HEK293 (cell line): ENCODE measurements around the gene AFDN.
A peak's percentile ranks its signal among the peaks of the same experiment; 100 is the strongest.

ENCODE experiments used
- CTCF ChIA-PET: fragments of 350-600 bp; formaldehyde crosslinking; extraction: SDS; loops from one replicate; lab custom pipeline; 2021; ENCODE audit warnings: antibody characterized with exemption; lab: Yijun Ruan, JAX
- POLR2A ChIA-PET: fragments of 300-600 bp; formaldehyde crosslinking; extraction: SDS; loops from one replicate; lab custom pipeline; 2020; ENCODE audit warnings: antibody characterized with exemption, inconsistent platforms; lab: Yijun Ruan, JAX
- H3K27ac ChIP-seq: fragments of 200-500 bp; sonication (Bioruptor generic); 2 replicates; pipeline ENCODE4 v1.5.1; 2014; ENCODE audit warnings: low read depth, low read length, control low read depth, inconsistent platforms; ENCODE audit errors: extremely low read depth
- H3K36me3 ChIP-seq, 2 experiments: fragments of 200-500 bp in 1 of 2; sonication (Bioruptor generic) in 1 of 2; 1 replicate in 1 of 2; 2 replicates in 1 of 2; pipeline ENCODE4 v1.5.1; 2014 to 2017; ENCODE audit warnings: inconsistent platforms in 2 of 2, low read length in 2 of 2; ENCODE audit not compliant: control insufficient read depth in 2 of 2, insufficient read depth in 1 of 2
- H3K4me1 ChIP-seq: fragments of 200-500 bp; sonication (Bioruptor generic); 2 replicates; pipeline ENCODE4 v1.5.1; 2014; ENCODE audit warnings: mild to moderate bottlenecking, low read length, inconsistent platforms; ENCODE audit not compliant: control insufficient read depth, insufficient read depth
- H3K4me3 ChIP-seq: 2 replicates; pipeline ENCODE4 v1.5.1; 2011; ENCODE audit warnings: low read depth, mild to moderate bottlenecking, control low read depth, low read length, moderate library complexity
- H3K9me3 ChIP-seq: fragments of 200-500 bp; sonication (Bioruptor generic); 2 replicates; pipeline ENCODE4 v1.5.1; 2014; ENCODE audit warnings: low read depth, low read length, inconsistent platforms; ENCODE audit not compliant: control insufficient read depth, insufficient read depth
- HOXD13 ChIP-seq: sonication (generic); formaldehyde crosslinking; IDR thresholded peaks from 2 replicates; pipeline ENCODE4 v1.8.0; 2022; ENCODE audit warnings: missing genetic modification reagents, borderline replicate concordance
- KLF10 ChIP-seq: fragments of 450-650 bp; IDR thresholded peaks from 2 replicates; pipeline ENCODE4 v1.5.1; 2018; ENCODE audit warnings: missing biosample characterization, mild to moderate bottlenecking, missing genetic modification characterization
- MYNN ChIP-seq: fragments of 450-650 bp; formaldehyde crosslinking; IDR thresholded peaks from 2 replicates; pipeline ENCODE4 v1.5.1; 2016; ENCODE audit warnings: missing biosample characterization, missing genetic modification characterization, borderline replicate concordance
- SCRT1 ChIP-seq: fragments of 450-650 bp; formaldehyde crosslinking; IDR thresholded peaks from 2 replicates; pipeline ENCODE4 v1.5.1; 2016; ENCODE audit warnings: missing biosample characterization, missing genetic modification characterization, borderline replicate concordance
- ZBTB10 ChIP-seq: fragments of 450-650 bp; formaldehyde crosslinking; IDR thresholded peaks from 2 replicates; pipeline ENCODE4 v1.5.1; 2016; ENCODE audit warnings: missing biosample characterization, missing genetic modification characterization
- ZBTB20 ChIP-seq: fragments of 450-650 bp; formaldehyde crosslinking; IDR thresholded peaks from 2 replicates; pipeline ENCODE4 v1.5.1; 2016; ENCODE audit warnings: missing biosample characterization, missing genetic modification characterization
- ZBTB7A ChIP-seq: fragments of 450-650 bp; formaldehyde crosslinking; IDR thresholded peaks from 2 replicates; pipeline ENCODE4 v1.5.1; 2016; ENCODE audit warnings: low read depth, missing biosample characterization, missing genetic modification characterization
- ZFP3 ChIP-seq: fragments of 450-650 bp; formaldehyde crosslinking; IDR thresholded peaks from 2 replicates; pipeline ENCODE4 v1.5.1; 2016; ENCODE audit warnings: low read depth, missing biosample characterization, missing genetic modification characterization
- ZIC2 ChIP-seq: fragments of 450-650 bp; formaldehyde crosslinking; IDR thresholded peaks from 2 replicates; pipeline ENCODE4 v1.5.1; 2016; ENCODE audit warnings: missing biosample characterization, missing genetic modification characterization
- ZNF148 ChIP-seq: fragments of 450-650 bp; formaldehyde crosslinking; IDR thresholded peaks from 2 replicates; pipeline ENCODE4 v1.5.0; 2017; ENCODE audit warnings: missing biosample characterization, missing genetic modification characterization, borderline replicate concordance
- ZNF157 ChIP-seq: fragments of 450-650 bp; formaldehyde crosslinking; IDR thresholded peaks from 2 replicates; pipeline ENCODE4 v1.5.1; 2016; ENCODE audit warnings: missing biosample characterization, missing genetic modification characterization
- ZNF404 ChIP-seq: fragments of 450-650 bp; formaldehyde crosslinking; IDR thresholded peaks from 2 replicates; pipeline ENCODE4 v1.5.1; 2017; ENCODE audit warnings: missing biosample characterization, missing genetic modification characterization
- ZNF416 ChIP-seq: fragments of 450-650 bp; formaldehyde crosslinking; IDR thresholded peaks from 2 replicates; pipeline ENCODE4 v1.5.1; 2016; ENCODE audit warnings: missing biosample characterization, missing genetic modification characterization
- ZNF513 ChIP-seq: fragments of 450-650 bp; IDR thresholded peaks from 2 replicates; pipeline ENCODE4 v1.5.1; 2018; ENCODE audit warnings: missing biosample characterization, missing genetic modification characterization
- ZNF558 ChIP-seq: fragments of 450-650 bp; formaldehyde crosslinking; IDR thresholded peaks from 2 replicates; pipeline ENCODE4 v1.5.1; 2016; ENCODE audit warnings: missing biosample characterization, missing genetic modification characterization
- ZNF624 ChIP-seq: fragments of 450-650 bp; formaldehyde crosslinking; IDR thresholded peaks from 2 replicates; pipeline ENCODE4 v1.5.1; 2017; ENCODE audit warnings: missing biosample characterization, missing genetic modification characterization
- ZNF701 ChIP-seq: fragments of 450-650 bp; formaldehyde crosslinking; IDR thresholded peaks from 2 replicates; pipeline ENCODE4 v1.5.1; 2016; ENCODE audit warnings: missing biosample characterization, missing genetic modification characterization
- ZSCAN5A ChIP-seq: fragments of 450-650 bp; formaldehyde crosslinking; IDR thresholded peaks from 2 replicates; pipeline ENCODE4 v1.5.1; 2016; ENCODE audit warnings: missing biosample characterization, missing genetic modification characterization
- ZXDB ChIP-seq: fragments of 450-650 bp; formaldehyde crosslinking; IDR thresholded peaks from 2 replicates; pipeline ENCODE4 v1.5.1; 2016; ENCODE audit warnings: missing biosample characterization, missing genetic modification characterization
- TF ChIP-seq, protein P1 (sequence below): fragments of 450-650 bp; formaldehyde crosslinking; IDR thresholded peaks from 2 replicates; pipeline ENCODE4 v1.5.1; 2016; ENCODE audit warnings: missing biosample characterization, missing genetic modification characterization
- TF ChIP-seq, protein P2 (sequence below): fragments of 450-650 bp; formaldehyde crosslinking; IDR thresholded peaks from 2 replicates; pipeline ENCODE4 v1.5.1; 2017; ENCODE audit warnings: missing biosample characterization, missing genetic modification characterization

The AFDN gene

GRCh38 chr6:167947716-167948115 lies 121.0 kb downstream of the AFDN start:
- ChIA-PET POLR2A (no interaction called here), CTCF (no interaction called here)
- TF ChIP-seq ZXDB (tag by site-specific recombination): no peak
- TF ChIP-seq ZNF404 (tag by site-specific recombination): no peak
- no peak for TF ChIP-seq ZBTB10
- no peak for TF ChIP-seq SCRT1 (tag by site-specific recombination)
- no peak for TF ChIP-seq HOXD13 (CRISPR knock-in tag)
- no peak for TF ChIP-seq ZNF513
- no peak for TF ChIP-seq ZBTB7A (tag by site-specific recombination)
- Histone ChIP-seq H3K9me3 (no peaks in the 10 kb centered on the region), H3K4me3 (no peak overlapping the region), H3K27ac (no peak overlapping the region), H3K4me1 (peaks cover 6% of the 10 kb centered on the region), H3K36me3 (peaks cover 40 to 95% of the 10 kb centered on the region in 2 experiments)

- peaks cover 41 to 93% of the 10 kb centered on the region in 2 experiments for H3K36me3 ChIP-seq
- peaks cover 6% of the 10 kb centered on the region for H3K4me1 ChIP-seq
- H3K9me3 ChIP-seq: no peaks in the 10 kb centered on the region
- H3K27ac ChIP-seq: no peak overlapping the region
- H3K4me3 ChIP-seq: no peak overlapping the region
- peak; percentile 69 for TF ChIP-seq ZIC2
- no peak for TF ChIP-seq ZFP3
- CTCF ChIA-PET: interaction anchor here (0.7 kb wide), 1 partner anchor 90 kb away, joined by 4 read pairs; no protein-coding TSS in a partner anchor
- POLR2A ChIA-PET: no interaction called here
These were observed 122.0 kb downstream of the AFDN start for GRCh38 chr6:167948716-167949115.

- POLR2A ChIA-PET: no interaction called here
- H3K4me3 ChIP-seq: no peak overlapping the region
- peaks cover 6% of the 10 kb centered on the region for H3K4me1 ChIP-seq
- no peaks in the 10 kb centered on the region for H3K9me3 ChIP-seq
- H3K36me3 ChIP-seq: peaks cover 41 to 91% of the 10 kb centered on the region in 2 experiments
- no peak overlapping the region for H3K27ac ChIP-seq
- CTCF ChIA-PET: no interaction called here
- TF ChIP-seq, protein P1, sequence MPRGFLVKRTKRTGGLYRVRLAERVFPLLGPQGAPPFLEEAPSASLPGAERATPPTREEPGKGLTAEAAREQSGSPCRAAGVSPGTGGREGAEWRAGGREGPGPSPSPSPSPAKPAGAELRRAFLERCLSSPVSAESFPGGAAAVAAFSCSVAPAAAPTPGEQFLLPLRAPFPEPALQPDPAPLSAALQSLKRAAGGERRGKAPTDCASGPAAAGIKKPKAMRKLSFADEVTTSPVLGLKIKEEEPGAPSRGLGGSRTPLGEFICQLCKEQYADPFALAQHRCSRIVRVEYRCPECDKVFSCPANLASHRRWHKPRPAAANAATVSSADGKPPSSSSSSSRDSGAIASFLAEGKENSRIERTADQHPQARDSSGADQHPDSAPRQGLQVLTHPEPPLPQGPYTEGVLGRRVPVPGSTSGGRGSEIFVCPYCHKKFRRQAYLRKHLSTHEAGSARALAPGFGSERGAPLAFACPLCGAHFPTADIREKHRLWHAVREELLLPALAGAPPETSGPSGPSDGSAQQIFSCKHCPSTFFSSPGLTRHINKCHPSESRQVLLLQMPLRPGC (tag by site-specific recombination): no peak
- TF ChIP-seq ZBTB20 (tag by site-specific recombination) (no peak), ZNF416 (tag by site-specific recombination) (no peak), ZNF157 (no peak), ZNF624 (no peak), ZNF148 (tag by site-specific recombination) (no peak), ZSCAN5A (tag by site-specific recombination) (no peak), MYNN (no peak), KLF10 (tag by site-specific recombination) (no peak), ZNF558 (tag by site-specific recombination) (no peak), ZNF701 (tag by site-specific recombination) (no peak)
- TF ChIP-seq, protein P2, sequence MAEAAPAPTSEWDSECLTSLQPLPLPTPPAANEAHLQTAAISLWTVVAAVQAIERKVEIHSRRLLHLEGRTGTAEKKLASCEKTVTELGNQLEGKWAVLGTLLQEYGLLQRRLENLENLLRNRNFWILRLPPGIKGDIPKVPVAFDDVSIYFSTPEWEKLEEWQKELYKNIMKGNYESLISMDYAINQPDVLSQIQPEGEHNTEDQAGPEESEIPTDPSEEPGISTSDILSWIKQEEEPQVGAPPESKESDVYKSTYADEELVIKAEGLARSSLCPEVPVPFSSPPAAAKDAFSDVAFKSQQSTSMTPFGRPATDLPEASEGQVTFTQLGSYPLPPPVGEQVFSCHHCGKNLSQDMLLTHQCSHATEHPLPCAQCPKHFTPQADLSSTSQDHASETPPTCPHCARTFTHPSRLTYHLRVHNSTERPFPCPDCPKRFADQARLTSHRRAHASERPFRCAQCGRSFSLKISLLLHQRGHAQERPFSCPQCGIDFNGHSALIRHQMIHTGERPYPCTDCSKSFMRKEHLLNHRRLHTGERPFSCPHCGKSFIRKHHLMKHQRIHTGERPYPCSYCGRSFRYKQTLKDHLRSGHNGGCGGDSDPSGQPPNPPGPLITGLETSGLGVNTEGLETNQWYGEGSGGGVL: no peak
These were observed 122.5 kb downstream of the AFDN start for GRCh38 chr6:167949121-167949684.
